ENCODE measurements around the gene EPOP.

The EPOP gene

GRCh38 chr17:38674749-38675615 is at the start of gene EPOP:
EPOP (minus strand) TSS chr17:38674957; CDS start chr17:38674495, 462 bp downstream.
- peak; percentile 77 for DNase-seq (ENCODE audit: low read depth)

- DNase-seq (ENCODE audit: low read depth), result no peak
Measured at GRCh38 chr17:38721802-38722201, 47.0 kb upstream of the EPOP start.

GRCh38 chr17:38720941-38721340 is 46.2 kb upstream of the EPOP start:
- DNase-seq (ENCODE audit: low read depth), result no peak

GRCh38 chr17:38719943-38720641 is 45.3 kb upstream of the EPOP start:
- DNase-seq (ENCODE audit: low read depth), result no peak

GRCh38 chr17:38719289-38719942 is 44.7 kb upstream of the EPOP start:
- DNase-seq (ENCODE audit: low read depth), result no peak

- no peak for DNase-seq (ENCODE audit: low read depth)
Measured at GRCh38 chr17:38717139-38717745, 42.5 kb upstream of the EPOP start.

GRCh38 chr17:38716368-38717005 is 41.7 kb upstream of the EPOP start:
- DNase-seq (ENCODE audit: low read depth), result no peak

- no peak for DNase-seq (ENCODE audit: low read depth)
Measured at GRCh38 chr17:38715216-38715943, 40.6 kb upstream of the EPOP start.

GRCh38 chr17:38713456-38714075 is 38.8 kb upstream of the EPOP start:
- DNase-seq (ENCODE audit: low read depth), result no peak

- DNase-seq (ENCODE audit: low read depth), result no peak
Measured at GRCh38 chr17:38712593-38712992, 37.8 kb upstream of the EPOP start.

- DNase-seq (ENCODE audit: low read depth), result no peak
Measured at GRCh38 chr17:38711792-38712571, 37.2 kb upstream of the EPOP start.

- no peak for DNase-seq (ENCODE audit: low read depth)
Measured at GRCh38 chr17:38710985-38711384, 36.2 kb upstream of the EPOP start.

- DNase-seq (ENCODE audit: low read depth), result no peak
Measured at GRCh38 chr17:38710604-38710962, 35.8 kb upstream of the EPOP start.

- no peak for DNase-seq (ENCODE audit: low read depth)
Measured at GRCh38 chr17:38709864-38710603, 35.3 kb upstream of the EPOP start.

- DNase-seq (ENCODE audit: low read depth), result no peak
Measured at GRCh38 chr17:38709104-38709820, 34.5 kb upstream of the EPOP start.

GRCh38 chr17:38707678-38708351 is 33.1 kb upstream of the EPOP start:
- no peak for DNase-seq (ENCODE audit: low read depth)

GRCh38 chr17:38706505-38707216 is 31.9 kb upstream of the EPOP start:
- DNase-seq (ENCODE audit: low read depth), result no peak

Data from stimulated activated CD8-positive, alpha-beta memory T cell treated with anti-CD3 and anti-CD28 coated beads, Interleukin-7, amount 100 ng/mL, for 24 hours (primary cell).